UCSD-AML1 (cell line): ENCODE results near the gene MYCBP2.
"Not testable (repeated sequence)": the region's sequence is repeated elsewhere in the genome, so short reads cannot be mapped to it uniquely, and the experiment has no call there.

Experiments used
- DNase-seq: peaks from one replicate; lab custom pipeline; 2025; ENCODE audit not compliant: unreplicated experiment; lab: John Stamatoyannopoulos, UW

MYCBP2 gene

GRCh38 chr13:77299587-77299986, 27.3 kb downstream of the MYCBP2 start:
- no peak for DNase-seq

- DNase-seq, result no peak
Observed at GRCh38 chr13:77298426-77298825, 28.5 kb downstream of the MYCBP2 start.

GRCh38 chr13:77291774-77292173, 35.1 kb downstream of the MYCBP2 start:
- DNase-seq, result no peak

GRCh38 chr13:77290342-77290741, 36.6 kb downstream of the MYCBP2 start:
- no peak for DNase-seq

GRCh38 chr13:77289851-77290250, 37.0 kb downstream of the MYCBP2 start:
- DNase-seq, result no peak

GRCh38 chr13:77285632-77286031, 41.3 kb downstream of the MYCBP2 start:
- DNase-seq, result not testable (repeated sequence)

- no peak for DNase-seq
Observed at GRCh38 chr13:77285098-77285497, 41.8 kb downstream of the MYCBP2 start.

GRCh38 chr13:77274126-77274525, 52.8 kb downstream of the MYCBP2 start:
- DNase-seq, result no peak

- DNase-seq, result no peak
Observed at GRCh38 chr13:77269141-77269540, 57.8 kb downstream of the MYCBP2 start.

GRCh38 chr13:77267362-77267761, 59.5 kb downstream of the MYCBP2 start:
- no peak for DNase-seq

GRCh38 chr13:77265336-77265735, 61.6 kb downstream of the MYCBP2 start:
- no peak for DNase-seq

GRCh38 chr13:77262198-77262597, 64.7 kb downstream of the MYCBP2 start:
- no peak for DNase-seq

- DNase-seq, result no peak
Observed at GRCh38 chr13:77250975-77251374, 75.9 kb downstream of the MYCBP2 start.

GRCh38 chr13:77245224-77245623, 81.7 kb downstream of the MYCBP2 start:
- DNase-seq, result not testable (repeated sequence)

GRCh38 chr13:77239312-77239711, 87.6 kb downstream of the MYCBP2 start:
- DNase-seq, result no peak

GRCh38 chr13:77235456-77236022, 91.4 kb downstream of the MYCBP2 start:
- DNase-seq, result no peak

GRCh38 chr13:77233159-77233558, 93.7 kb downstream of the MYCBP2 start:
- DNase-seq, result no peak

- DNase-seq, result no peak
Observed at GRCh38 chr13:77230560-77230959, 96.3 kb downstream of the MYCBP2 start.

GRCh38 chr13:77225946-77226345, 100.9 kb downstream of the MYCBP2 start:
- DNase-seq, result no peak

- no peak for DNase-seq
Observed at GRCh38 chr13:77222909-77223308, 104.0 kb downstream of the MYCBP2 start.

GRCh38 chr13:77222000-77222690, 104.7 kb downstream of the MYCBP2 start:
- no peak for DNase-seq

GRCh38 chr13:77219401-77219800, 107.5 kb downstream of the MYCBP2 start:
- no peak for DNase-seq

GRCh38 chr13:77218274-77218673, 108.6 kb downstream of the MYCBP2 start:
- no peak for DNase-seq
